ENCODE results near the gene ORAI2.

DNA sequence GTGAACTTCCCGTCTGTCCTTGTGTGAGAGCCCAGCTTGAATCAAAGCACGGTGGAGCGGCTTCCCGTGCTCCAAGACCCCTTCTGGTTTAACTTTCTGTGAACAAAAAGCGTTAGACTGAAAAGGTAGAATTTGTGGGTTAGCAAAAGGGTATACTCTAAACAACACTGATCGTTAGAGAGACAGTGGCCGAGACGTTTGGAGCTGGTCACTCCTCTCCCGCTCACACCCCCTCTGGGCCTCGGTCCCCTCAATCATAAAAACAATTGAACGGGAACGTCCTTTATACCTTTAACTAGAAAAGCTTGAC lies 36.7 kb upstream of the ORAI2 start:
- TF ChIP-seq, protein P1, sequence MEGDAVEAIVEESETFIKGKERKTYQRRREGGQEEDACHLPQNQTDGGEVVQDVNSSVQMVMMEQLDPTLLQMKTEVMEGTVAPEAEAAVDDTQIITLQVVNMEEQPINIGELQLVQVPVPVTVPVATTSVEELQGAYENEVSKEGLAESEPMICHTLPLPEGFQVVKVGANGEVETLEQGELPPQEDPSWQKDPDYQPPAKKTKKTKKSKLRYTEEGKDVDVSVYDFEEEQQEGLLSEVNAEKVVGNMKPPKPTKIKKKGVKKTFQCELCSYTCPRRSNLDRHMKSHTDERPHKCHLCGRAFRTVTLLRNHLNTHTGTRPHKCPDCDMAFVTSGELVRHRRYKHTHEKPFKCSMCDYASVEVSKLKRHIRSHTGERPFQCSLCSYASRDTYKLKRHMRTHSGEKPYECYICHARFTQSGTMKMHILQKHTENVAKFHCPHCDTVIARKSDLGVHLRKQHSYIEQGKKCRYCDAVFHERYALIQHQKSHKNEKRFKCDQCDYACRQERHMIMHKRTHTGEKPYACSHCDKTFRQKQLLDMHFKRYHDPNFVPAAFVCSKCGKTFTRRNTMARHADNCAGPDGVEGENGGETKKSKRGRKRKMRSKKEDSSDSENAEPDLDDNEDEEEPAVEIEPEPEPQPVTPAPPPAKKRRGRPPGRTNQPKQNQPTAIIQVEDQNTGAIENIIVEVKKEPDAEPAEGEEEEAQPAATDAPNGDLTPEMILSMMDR (IDR thresholded peaks at IDR 0.05): no peak
- no peak for TF ChIP-seq POLR2AphosphoS5 (IDR thresholded peaks at IDR 0.05)
